Hepatocyte (in vitro differentiated cells): ENCODE data around the gene GHITM. TPM values are rescaled to one million over a fixed set of nuclear protein-coding genes. Genes with fewer than 3 reads are reported as not detected.

Source experiments
- DNase-seq: peaks from one replicate; pipeline ENCODE4 v3.0.0-alpha.2; 2016; ENCODE audit warnings: low spot score
- H2AFZ ChIP-seq: fragments of 200-600 bp; sonication (generic); 2 replicates; pipeline ENCODE4 v1.6.0; 2016; ENCODE audit warnings: antibody characterized with exemption, mild to moderate bottlenecking
- H3K27ac ChIP-seq: fragments of 200-600 bp; sonication (generic); 2 replicates; pipeline ENCODE4 v1.5.1; 2016; ENCODE audit warnings: mild to moderate bottlenecking
- H3K27me3 ChIP-seq: fragments of 200-600 bp; sonication (generic); 2 replicates; pipeline ENCODE4 v1.6.1; 2016
- H3K36me3 ChIP-seq: fragments of 200-600 bp; sonication (generic); replicated peaks from 2 replicates; pipeline ENCODE4 v1.5.1; 2016; ENCODE audit warnings: low read depth; ENCODE audit not compliant: insufficient read depth
- H3K4me1 ChIP-seq: fragments of 200-600 bp; sonication (generic); 2 replicates; pipeline ENCODE4 v1.5.1; 2016; ENCODE audit warnings: mild to moderate bottlenecking, moderate library complexity; ENCODE audit not compliant: insufficient read depth
- H3K4me2 ChIP-seq: fragments of 200-600 bp; sonication (generic); 2 replicates; pipeline ENCODE4 v1.6.0; 2016
- H3K4me3 ChIP-seq: fragments of 200-600 bp; sonication (generic); 2 replicates; pipeline ENCODE4 v1.5.1; 2016; ENCODE audit warnings: mild to moderate bottlenecking
- H3K79me2 ChIP-seq: fragments of 200-600 bp; sonication (generic); 2 replicates; pipeline ENCODE4 v1.6.0; 2017; ENCODE audit warnings: mild to moderate bottlenecking
- H3K9me2 ChIP-seq: fragments of 200-600 bp; sonication (generic); replicated peaks from 2 replicates; pipeline ENCODE4 v1.6.0; 2017; ENCODE audit warnings: mild to moderate bottlenecking; ENCODE audit not compliant: insufficient read depth
- H3K9me3 ChIP-seq: fragments of 200-600 bp; sonication (generic); 2 replicates; pipeline ENCODE4 v1.5.1; 2016; ENCODE audit warnings: low read depth, mild to moderate bottlenecking
- H4K20me1 ChIP-seq: fragments of 200-600 bp; sonication (generic); 2 replicates; pipeline ENCODE4 v1.6.0; 2016; ENCODE audit warnings: mild to moderate bottlenecking; ENCODE audit not compliant: insufficient read depth, poor library complexity, severe bottlenecking
- CTCF ChIP-seq: fragments of 200-600 bp; sonication (generic); IDR thresholded peaks from 2 replicates; pipeline ENCODE4 v1.5.1; 2016; ENCODE audit warnings: antibody characterized with exemption, mild to moderate bottlenecking; ENCODE audit not compliant: poor library complexity
- EZH2 ChIP-seq: fragments of 200-600 bp; sonication (generic); IDR thresholded peaks from 2 replicates; pipeline ENCODE4 v1.6.1; 2016; ENCODE audit warnings: antibody characterized with exemption, mild to moderate bottlenecking, borderline replicate concordance
- EZH2phosphoT487 ChIP-seq: fragments of 200-600 bp; sonication (generic); IDR thresholded peaks from one replicate; pipeline ENCODE4 v1.6.1; 2018; ENCODE audit warnings: antibody characterized with exemption, mild to moderate bottlenecking, low read depth, moderate library complexity; ENCODE audit not compliant: unreplicated experiment, severe bottlenecking
- WGBS: methylation state at CpG from one replicate; pipeline ENCODE4 v1.1.6; 2016; ENCODE audit warnings: low lambda C conversion rate; ENCODE audit errors: missing lambda C conversion rate; 5-methylcytosine and 5-hydroxymethylcytosine counted together
- polyA plus RNA-seq: library from polyadenylated mRNA; unstranded; fragments of >200 nt; fragmentation: Nextera tagmentation; extraction: Ambion mirVana; gene quantifications from 2 replicates; pipeline ENCODE4 v1.2.1, GENCODE V29; 2016
- total RNA-seq: library from RNA; depleted of rRNA; stranded (reverse); fragments of >200 nt; gene quantifications from 2 replicates; pipeline ENCODE4 v1.2.3, GENCODE V29; 2014

GHITM gene
- total and polyA plus RNA-seq, 2 experiments from 2014 or later: 215 to 273 TPM

- no peak overlapping the region for H3K4me2 ChIP-seq
- H3K27me3 ChIP-seq: peaks cover 40% of the 10 kb centered on the region
- H3K9me3 ChIP-seq: no peaks in the 10 kb centered on the region
- TF ChIP-seq EZH2phosphoT487 (no peak), EZH2 (no peak)
- no peaks in the 10 kb centered on the region for H3K9me2 ChIP-seq
- no peak overlapping the region for H2AFZ ChIP-seq
- 97% methylated on average over 3 of the region's 3 CpGs for WGBS
- DNase-seq: no peak
- no peaks in the 10 kb centered on the region for H4K20me1 ChIP-seq
- H3K4me1 ChIP-seq: no peaks in the 10 kb centered on the region
- no peak overlapping the region for H3K27ac ChIP-seq
- no peak overlapping the region for H3K4me3 ChIP-seq
- H3K79me2 ChIP-seq: no peaks in the 10 kb centered on the region
- no peaks in the 10 kb centered on the region for H3K36me3 ChIP-seq
Observed at GRCh38 chr10:84190621-84191020, 51.3 kb downstream of the GHITM start.

DNA sequence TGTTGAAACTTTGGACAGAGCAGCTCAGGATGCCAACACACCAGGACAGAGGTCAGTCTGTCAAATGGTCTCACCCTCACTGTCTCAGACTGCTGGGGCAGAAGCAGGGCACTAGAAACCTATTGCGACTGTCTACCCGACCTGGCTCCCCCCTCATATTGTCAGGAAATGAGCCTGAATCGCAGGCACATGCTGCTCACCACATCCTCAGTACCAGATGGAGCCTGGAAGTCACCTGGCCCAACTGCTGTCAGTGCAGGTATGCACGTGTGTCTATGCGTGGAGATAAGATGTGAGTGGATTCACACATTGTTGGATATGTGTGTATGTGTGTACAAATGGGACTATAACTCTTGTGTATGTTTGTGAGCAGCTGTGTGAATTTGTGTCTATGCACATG lies 51.8 kb downstream of the GHITM start:
- WGBS: 86% methylated on average over 5 of the region's 5 CpGs
- Histone ChIP-seq H3K36me3 (no peaks in the 10 kb centered on the region), H3K9me3 (no peaks in the 10 kb centered on the region), H2AFZ (no peak overlapping the region), H3K4me3 (no peak overlapping the region), H3K4me2 (no peak overlapping the region), H3K9me2 (no peaks in the 10 kb centered on the region), H3K4me1 (no peaks in the 10 kb centered on the region), H3K27ac (no peak overlapping the region), H4K20me1 (no peaks in the 10 kb centered on the region), H3K27me3 (peaks cover 45% of the 10 kb centered on the region), H3K79me2 (no peaks in the 10 kb centered on the region)
- TF ChIP-seq CTCF (no peak), EZH2 (no peak), EZH2phosphoT487 (no peak)
- DNase-seq: no peak

GRCh38 chr10:84193327-84193726 lies 54.0 kb downstream of the GHITM start:
- TF ChIP-seq EZH2phosphoT487 (no peak), CTCF (no peak), EZH2 (no peak)
- Histone ChIP-seq H3K27ac (no peak overlapping the region), H4K20me1 (no peaks in the 10 kb centered on the region), H3K27me3 (peaks cover 66% of the 10 kb centered on the region), H3K4me2 (no peak overlapping the region), H3K4me3 (no peak overlapping the region), H3K9me2 (no peaks in the 10 kb centered on the region), H3K79me2 (no peaks in the 10 kb centered on the region), H3K9me3 (no peaks in the 10 kb centered on the region), H3K4me1 (no peaks in the 10 kb centered on the region), H3K36me3 (no peaks in the 10 kb centered on the region), H2AFZ (no peak overlapping the region)
- no peak for DNase-seq
- 94% methylated on average over 2 of the region's 2 CpGs for WGBS

- DNase-seq: no peak
- Histone ChIP-seq H3K27me3 (peaks cover 66% of the 10 kb centered on the region), H3K4me2 (peak overlapping the region; percentile 97), H3K36me3 (no peaks in the 10 kb centered on the region), H2AFZ (peak overlapping the region; percentile 63), H3K79me2 (no peaks in the 10 kb centered on the region), H3K9me3 (no peaks in the 10 kb centered on the region), H3K4me1 (no peaks in the 10 kb centered on the region), H3K4me3 (peak overlapping the region; percentile 33), H4K20me1 (no peaks in the 10 kb centered on the region), H3K27ac (no peak overlapping the region), H3K9me2 (no peaks in the 10 kb centered on the region)
- 27% methylated on average over 5 of the region's 5 CpGs for WGBS
- TF ChIP-seq EZH2 (no peak), CTCF (no peak), EZH2phosphoT487 (no peak)
Observed at GRCh38 chr10:84193846-84194423, 54.6 kb downstream of the GHITM start.
